GM12878 (cell line): ENCODE results near the gene SMAD5. TPM values are rescaled to one million over a fixed set of nuclear protein-coding genes. Genes with fewer than 3 reads are reported as not detected.

Source experiments
- ATAC-seq: fragments of 200-7000 bp; cut with Tn5 transposase; 3 replicates; pipeline ENCODE4 v1.9.1; 2020; ENCODE audit warnings: mild to moderate bottlenecking, moderate library complexity
- BruUV-seq: library from RNA; stranded (reverse); fragments of 400-500 nt; replicated peaks from 2 replicates; lab custom pipeline; 2021; lab: Mats Ljungman, UMichigan
- CTCF ChIA-PET: fragments of 300-600 bp; sonication (Branson Sonifier 250); formaldehyde crosslinking; extraction: SDS; loops from one replicate; lab custom pipeline; 2021; ENCODE audit warnings: inconsistent platforms; lab: Yijun Ruan, JAX
- POLR2A ChIA-PET: fragments of 350-600 bp; formaldehyde crosslinking; extraction: SDS; loops from one replicate; lab custom pipeline; 2021; ENCODE audit warnings: inconsistent platforms; lab: Charles Lee
- RAD21 ChIA-PET: fragments of 300-600 bp; sonication (Branson Sonifier 250); formaldehyde crosslinking; loops from one replicate; lab custom pipeline; 2023; ENCODE audit warnings: antibody characterized with exemption; ENCODE audit not compliant: unreplicated experiment; lab: Charles Lee
- SMC1A ChIA-PET: fragments of 300-600 bp; sonication (Branson Sonifier 250); formaldehyde crosslinking; loops from one replicate; lab custom pipeline; 2023; ENCODE audit not compliant: unreplicated experiment, uncharacterized antibody; lab: Charles Lee
- DNase-seq: peaks from one replicate; pipeline ENCODE4 v3.0.0-alpha.2; 2011; ENCODE audit warnings: low read depth, low spot score
- FAIRE-seq: peaks from 3 replicates; lab custom pipeline; 2011; peaks lifted over from hg19 to GRCh38; lab: Jason Lieb, UNC
- H2AFZ ChIP-seq: 2 replicates; pipeline ENCODE4 v1.6.0; 2011; ENCODE audit warnings: low read depth, low read length, control low read depth; ENCODE audit not compliant: control insufficient read depth
- H3K27ac ChIP-seq: 2 replicates; pipeline ENCODE4 v1.5.1; 2011; ENCODE audit warnings: control low read depth; ENCODE audit not compliant: control insufficient read depth, insufficient read depth
- H3K27me3 ChIP-seq, 2 experiments: replicated peaks in 1 of 2; 2 replicates each; pipeline versions ENCODE4 v1.6.0 to v1.6.1; 2011; ENCODE audit warnings: low read length in 1 of 2; ENCODE audit not compliant: control insufficient read depth in 2 of 2, insufficient read depth in 2 of 2
- H3K36me3 ChIP-seq, 2 experiments: 2 replicates each; pipeline ENCODE4 v1.5.1; 2011; ENCODE audit warnings: low read length in 1 of 2; ENCODE audit not compliant: control insufficient read depth in 2 of 2, insufficient read depth in 2 of 2
- H3K4me1 ChIP-seq: 2 replicates; pipeline ENCODE4 v1.6.1; 2011; ENCODE audit warnings: mild to moderate bottlenecking, low read length, moderate library complexity, mixed read lengths; ENCODE audit not compliant: control insufficient read depth, insufficient read depth
- H3K4me2 ChIP-seq: 2 replicates; pipeline ENCODE4 v1.6.0; 2011; ENCODE audit warnings: control low read depth; ENCODE audit not compliant: control insufficient read depth, insufficient read depth
- H3K4me3 ChIP-seq: fragments of 200-600 bp; sonication (generic); 2 replicates; pipeline ENCODE4 v1.5.1; 2016
- H3K79me2 ChIP-seq: 2 replicates; pipeline ENCODE4 v1.6.0; 2011; ENCODE audit warnings: low read length; ENCODE audit not compliant: control insufficient read depth, insufficient read depth
- H3K9ac ChIP-seq: 2 replicates; pipeline ENCODE4 v1.8.0; 2011; ENCODE audit warnings: low read length, control low read depth, mixed read lengths; ENCODE audit not compliant: control insufficient read depth, insufficient read depth
- H3K9me3 ChIP-seq: replicated peaks from 3 replicates; pipeline ENCODE4 v1.5.1; 2011; ENCODE audit warnings: mild to moderate bottlenecking, low read length; ENCODE audit not compliant: control insufficient read depth, insufficient read depth
- H4K20me1 ChIP-seq: 2 replicates; pipeline ENCODE4 v1.6.0; 2011; ENCODE audit not compliant: control insufficient read depth, insufficient read depth
- GATAD2B ChIP-seq: fragments of 450-650 bp; conservative IDR thresholded peaks from 2 replicates; pipeline ENCODE4 v1.6.1; 2017; ENCODE audit warnings: low read depth, mild to moderate bottlenecking, moderate library complexity
- MEF2B ChIP-seq: fragments of 450-650 bp; IDR thresholded peaks from 2 replicates; pipeline ENCODE4 v1.6.1; 2018; ENCODE audit warnings: mild to moderate bottlenecking, moderate library complexity; ENCODE audit not compliant: partially characterized antibody, poor library complexity, severe bottlenecking
- NBN ChIP-seq: fragments of 450-650 bp; IDR thresholded peaks from 2 replicates; pipeline ENCODE4 v1.6.1; 2016
- NFYA ChIP-seq: IDR thresholded peaks from 2 replicates; pipeline ENCODE4 v1.6.1; 2011; ENCODE audit warnings: low read depth, mild to moderate bottlenecking, low read length, improper control_type of control experiment, borderline replicate concordance
- POU2F2 ChIP-seq: IDR thresholded peaks from 3 replicates; pipeline ENCODE4 v1.6.1; 2011; ENCODE audit warnings: low read depth, mild to moderate bottlenecking, low read length, borderline replicate concordance
- WRNIP1 ChIP-seq: IDR thresholded peaks from 2 replicates; pipeline ENCODE4 v1.6.1; 2011; ENCODE audit warnings: low read depth, low read length, improper control_type of control experiment, borderline replicate concordance
- WGBS: methylation state at CpG from one replicate; pipeline ENCODE4 v1.1.6; 2016; ENCODE audit warnings: low lambda C conversion rate; ENCODE audit not compliant: insufficient replicate concordance, insufficient coverage; ENCODE audit errors: missing lambda C conversion rate; 5-methylcytosine and 5-hydroxymethylcytosine counted together
- in situ Hi-C: fragments of 300-500 bp; cut with MboI; formaldehyde crosslinking; loops from 9 replicates; pipeline ENCODE4 v1.14.3; 2018; ENCODE audit warnings: mixed read lengths
- intact Hi-C: fragments of 100-400 bp; cut with micrococcal nuclease; formaldehyde crosslinking; loops from one replicate; pipeline ENCODE4 v1.14.2; 2022; ENCODE audit not compliant: unreplicated experiment
- polyA plus RNA-seq, 11 experiments: library from polyadenylated mRNA; depleted of rRNA in 4 of 11; unstranded in 6 of 11; stranded (reverse) in 5 of 11; fragments of >200 nt; fragmentation: Nextera tagmentation in 4 of 11; fragmentation: Illumina TruSeq in 1 of 11; extraction: Ambion mirVana in 4 of 11; extraction: Trizol in 1 of 11; gene quantifications; 1 replicate in 1 of 11; 2 replicates in 10 of 11; pipeline versions ENCODE4 v1.2.1 to v1.2.3, GENCODE V29; 2011 to 2016; ENCODE audit warnings: inconsistent platforms in 2 of 11, missing spikeins in 2 of 11, low read depth in 1 of 11
- total RNA-seq, 4 experiments: library from RNA; depleted of rRNA in 3 of 4; stranded (reverse); fragments of >200 nt in 3 of 4; fragmentation: Illumina TruSeq in 1 of 4; extraction: Trizol in 1 of 4; gene quantifications; 2 replicates each; pipeline versions ENCODE4 v1.2.1 to v1.2.3, GENCODE V29; 2013 to 2021
- TF ChIP-seq, protein P1 (sequence below): IDR thresholded peaks from 2 replicates; pipeline ENCODE4 v1.6.1; 2011; ENCODE audit warnings: borderline replicate concordance, low read depth, mild to moderate bottlenecking, moderate library complexity, low read length; ENCODE audit not compliant: insufficient read depth, poor library complexity, severe bottlenecking
- TF ChIP-seq, protein P2 (sequence below): fragments of 450-650 bp; formaldehyde crosslinking; IDR thresholded peaks from 2 replicates; pipeline ENCODE4 v1.5.0; 2022; ENCODE audit warnings: mild to moderate bottlenecking, missing genetic modification characterization
- TF ChIP-seq, protein P3 (sequence below): fragments of 450-650 bp; IDR thresholded peaks from 2 replicates; pipeline ENCODE4 v1.6.1; 2016; ENCODE audit warnings: mild to moderate bottlenecking

SMAD5 gene
- total and polyA plus RNA-seq, 10 of the 15 experiments (the other 5 are each of a cell fraction or from before 2014, with no cell fraction given) = 3.6 to 40.6 (median 11.7) TPM

DNA sequence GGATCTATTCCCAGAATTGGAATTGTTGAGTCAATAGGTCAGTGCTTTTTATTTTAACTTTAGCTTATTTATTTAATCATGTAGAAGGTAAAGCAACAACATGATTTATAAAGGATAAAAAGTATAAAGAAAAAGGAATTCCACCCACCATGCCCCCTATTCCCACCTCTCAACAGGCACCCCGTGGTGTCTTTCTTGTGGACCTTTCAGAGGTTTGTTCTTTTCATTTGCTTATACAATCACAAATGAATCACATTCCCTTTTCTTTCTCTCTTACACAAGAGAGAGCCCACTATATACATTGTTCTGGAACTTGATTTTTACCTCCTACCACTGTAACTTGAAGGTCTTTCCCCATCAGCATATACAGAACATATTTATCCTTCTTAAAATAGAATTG, 97.5 kb downstream of the SMAD5 start:
- H3K36me3 ChIP-seq = no peaks in the 10 kb centered on the region
- H3K4me2 ChIP-seq = no peak overlapping the region
- WGBS = 0% methylated on average over 1 of the region's 1 CpG
- ChIA-PET SMC1A (interaction anchor here (1.1 kb wide), 1 partner anchor 19 kb away, joined by 4 read pairs; no protein-coding TSS in a partner anchor), RAD21 (no interaction called here), POLR2A (no interaction called here), CTCF (interaction anchor here (0.6 to 1.1 kb wide), 3 partner anchors 18 to 74 kb away, joined by 3 to 5 read pairs (median 5); no protein-coding TSS in a partner anchor)
- no peaks in the 10 kb centered on the region for H3K79me2 ChIP-seq
- no peak overlapping the region for H3K9ac ChIP-seq
- no peaks in the 10 kb centered on the region for H4K20me1 ChIP-seq
- ATAC-seq (no peak), DNase-seq (no peak), FAIRE-seq (no peak)
- no peaks in the 10 kb centered on the region for H3K27me3 ChIP-seq
- no peak overlapping the region for H3K27ac ChIP-seq
- in situ Hi-C loops = no loop called here
- H3K4me1 ChIP-seq = no peaks in the 10 kb centered on the region; the same call in 1 of the 2 replicates
- no peak overlapping the region for H2AFZ ChIP-seq
- no peaks in the 10 kb centered on the region for H3K9me3 ChIP-seq
- no TSS peak for BruUV-seq
- H3K4me3 ChIP-seq = no peak overlapping the region
- TF ChIP-seq NFYA (no peak), NBN (no peak), GATAD2B (no peak), MEF2B (no peak), WRNIP1 (no peak), POU2F2 (no peak)
- TF ChIP-seq, protein P1, sequence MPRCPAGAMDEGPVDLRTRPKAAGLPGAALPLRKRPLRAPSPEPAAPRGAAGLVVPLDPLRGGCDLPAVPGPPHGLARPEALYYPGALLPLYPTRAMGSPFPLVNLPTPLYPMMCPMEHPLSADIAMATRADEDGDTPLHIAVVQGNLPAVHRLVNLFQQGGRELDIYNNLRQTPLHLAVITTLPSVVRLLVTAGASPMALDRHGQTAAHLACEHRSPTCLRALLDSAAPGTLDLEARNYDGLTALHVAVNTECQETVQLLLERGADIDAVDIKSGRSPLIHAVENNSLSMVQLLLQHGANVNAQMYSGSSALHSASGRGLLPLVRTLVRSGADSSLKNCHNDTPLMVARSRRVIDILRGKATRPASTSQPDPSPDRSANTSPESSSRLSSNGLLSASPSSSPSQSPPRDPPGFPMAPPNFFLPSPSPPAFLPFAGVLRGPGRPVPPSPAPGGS = no peak
- TF ChIP-seq, protein P2, sequence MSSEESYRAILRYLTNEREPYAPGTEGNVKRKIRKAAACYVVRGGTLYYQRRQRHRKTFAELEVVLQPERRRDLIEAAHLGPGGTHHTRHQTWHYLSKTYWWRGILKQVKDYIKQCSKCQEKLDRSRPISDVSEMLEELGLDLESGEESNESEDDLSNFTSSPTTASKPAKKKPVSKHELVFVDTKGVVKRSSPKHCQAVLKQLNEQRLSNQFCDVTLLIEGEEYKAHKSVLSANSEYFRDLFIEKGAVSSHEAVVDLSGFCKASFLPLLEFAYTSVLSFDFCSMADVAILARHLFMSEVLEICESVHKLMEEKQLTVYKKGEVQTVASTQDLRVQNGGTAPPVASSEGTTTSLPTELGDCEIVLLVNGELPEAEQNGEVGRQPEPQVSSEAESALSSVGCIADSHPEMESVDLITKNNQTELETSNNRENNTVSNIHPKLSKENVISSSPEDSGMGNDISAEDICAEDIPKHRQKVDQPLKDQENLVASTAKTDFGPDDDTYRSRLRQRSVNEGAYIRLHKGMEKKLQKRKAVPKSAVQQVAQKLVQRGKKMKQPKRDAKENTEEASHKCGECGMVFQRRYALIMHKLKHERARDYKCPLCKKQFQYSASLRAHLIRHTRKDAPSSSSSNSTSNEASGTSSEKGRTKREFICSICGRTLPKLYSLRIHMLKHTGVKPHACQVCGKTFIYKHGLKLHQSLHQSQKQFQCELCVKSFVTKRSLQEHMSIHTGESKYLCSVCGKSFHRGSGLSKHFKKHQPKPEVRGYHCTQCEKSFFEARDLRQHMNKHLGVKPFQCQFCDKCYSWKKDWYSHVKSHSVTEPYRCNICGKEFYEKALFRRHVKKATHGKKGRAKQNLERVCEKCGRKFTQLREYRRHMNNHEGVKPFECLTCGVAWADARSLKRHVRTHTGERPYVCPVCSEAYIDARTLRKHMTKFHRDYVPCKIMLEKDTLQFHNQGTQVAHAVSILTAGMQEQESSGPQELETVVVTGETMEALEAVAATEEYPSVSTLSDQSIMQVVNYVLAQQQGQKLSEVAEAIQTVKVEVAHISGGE (CRISPR knock-in tag) = no peak
- TF ChIP-seq, protein P3, sequence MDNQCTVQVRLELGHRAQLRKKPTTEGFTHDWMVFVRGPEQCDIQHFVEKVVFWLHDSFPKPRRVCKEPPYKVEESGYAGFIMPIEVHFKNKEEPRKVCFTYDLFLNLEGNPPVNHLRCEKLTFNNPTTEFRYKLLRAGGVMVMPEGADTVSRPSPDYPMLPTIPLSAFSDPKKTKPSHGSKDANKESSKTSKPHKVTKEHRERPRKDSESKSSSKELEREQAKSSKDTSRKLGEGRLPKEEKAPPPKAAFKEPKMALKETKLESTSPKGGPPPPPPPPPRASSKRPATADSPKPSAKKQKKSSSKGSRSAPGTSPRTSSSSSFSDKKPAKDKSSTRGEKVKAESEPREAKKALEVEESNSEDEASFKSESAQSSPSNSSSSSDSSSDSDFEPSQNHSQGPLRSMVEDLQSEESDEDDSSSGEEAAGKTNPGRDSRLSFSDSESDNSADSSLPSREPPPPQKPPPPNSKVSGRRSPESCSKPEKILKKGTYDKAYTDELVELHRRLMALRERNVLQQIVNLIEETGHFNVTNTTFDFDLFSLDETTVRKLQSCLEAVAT = no peak
- intact Hi-C loops = no loop called here
